GM19468 (cell line): ENCODE data around the gene CYP1A2.
"Not testable (repeated sequence)": the region's sequence is repeated elsewhere in the genome, so short reads cannot be mapped to it uniquely, and the experiment has no call there.

Experiments
- ATAC-seq: cut with Tn5 transposase; IDR thresholded peaks from one replicate; pipeline ENCODE4 v1.9.1; 2021; ENCODE audit warnings: mild to moderate bottlenecking, moderate library complexity, moderate number of reproducible peaks; ENCODE audit not compliant: unreplicated experiment; ENCODE audit errors: extremely low read depth

The CYP1A2 gene

DNA sequence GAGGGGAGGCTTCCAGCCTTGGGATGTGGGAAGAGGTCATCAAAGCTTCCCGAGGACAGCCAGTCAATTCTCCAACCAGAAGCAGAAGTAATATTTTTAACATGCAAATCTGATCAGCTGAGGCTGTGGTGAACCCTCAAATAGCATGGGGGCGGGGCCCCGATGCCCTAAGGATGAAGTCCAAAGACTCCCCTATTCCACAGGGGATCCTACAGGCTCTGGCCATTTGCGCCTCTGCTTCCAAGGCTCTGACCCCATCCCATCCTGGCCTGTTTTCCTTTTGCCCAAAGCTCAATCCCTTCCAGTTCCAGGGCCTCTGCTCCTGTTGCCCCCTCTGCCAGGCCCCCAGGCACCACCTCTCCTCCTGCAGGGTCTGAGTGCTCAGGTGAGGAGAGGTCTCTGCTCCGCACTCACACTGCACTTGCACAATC is 26.5 kb downstream of the CYP1A2 start:
- ATAC-seq: no peak

DNA sequence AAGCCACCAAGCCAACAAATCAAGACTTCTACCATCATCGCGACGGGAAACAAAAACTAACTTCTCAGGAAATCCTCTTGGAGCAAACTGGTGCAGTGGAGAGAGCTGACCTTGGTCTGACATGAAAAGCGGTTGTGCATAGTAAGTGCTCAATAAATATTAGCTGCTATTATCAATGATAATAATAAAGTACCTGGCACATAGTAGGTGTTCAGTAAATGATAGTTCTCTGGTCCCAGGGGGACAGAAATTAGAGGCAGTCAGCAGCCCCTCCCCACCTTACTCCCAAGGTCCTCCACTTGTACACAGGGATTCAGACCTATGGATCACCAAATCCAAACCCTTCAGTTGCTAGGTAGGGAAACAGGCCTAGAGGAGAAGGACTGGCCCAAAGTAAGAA is 27.2 kb downstream of the CYP1A2 start:
- ATAC-seq: no peak

- ATAC-seq: no peak
Observed at GRCh38 chr15:74776821-74777768, 28.4 kb downstream of the CYP1A2 start.

- ATAC-seq: no peak
Observed at GRCh38 chr15:74777769-74778598, 29.3 kb downstream of the CYP1A2 start.

DNA sequence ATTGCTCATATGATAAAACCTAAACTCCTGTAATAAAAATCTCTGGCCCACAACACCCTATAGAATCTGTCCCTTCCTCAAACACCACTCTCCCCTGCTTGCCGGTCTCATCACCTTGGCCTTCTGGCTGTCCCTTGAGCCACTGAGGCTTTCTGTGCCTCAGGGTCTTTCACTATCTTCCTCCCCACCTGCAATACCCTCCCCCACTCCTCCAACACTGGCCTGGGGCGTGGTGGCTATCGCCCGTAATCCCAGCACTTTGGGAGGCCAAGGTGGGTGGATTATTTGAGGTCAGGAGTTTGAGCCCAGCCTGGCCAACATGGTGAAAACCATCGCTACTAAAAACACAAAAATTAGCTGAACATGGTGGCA is 29.9 kb downstream of the CYP1A2 start:
- no peak for ATAC-seq

- no peak for ATAC-seq
Observed at GRCh38 chr15:74779162-74779648, 30.6 kb downstream of the CYP1A2 start.

DNA sequence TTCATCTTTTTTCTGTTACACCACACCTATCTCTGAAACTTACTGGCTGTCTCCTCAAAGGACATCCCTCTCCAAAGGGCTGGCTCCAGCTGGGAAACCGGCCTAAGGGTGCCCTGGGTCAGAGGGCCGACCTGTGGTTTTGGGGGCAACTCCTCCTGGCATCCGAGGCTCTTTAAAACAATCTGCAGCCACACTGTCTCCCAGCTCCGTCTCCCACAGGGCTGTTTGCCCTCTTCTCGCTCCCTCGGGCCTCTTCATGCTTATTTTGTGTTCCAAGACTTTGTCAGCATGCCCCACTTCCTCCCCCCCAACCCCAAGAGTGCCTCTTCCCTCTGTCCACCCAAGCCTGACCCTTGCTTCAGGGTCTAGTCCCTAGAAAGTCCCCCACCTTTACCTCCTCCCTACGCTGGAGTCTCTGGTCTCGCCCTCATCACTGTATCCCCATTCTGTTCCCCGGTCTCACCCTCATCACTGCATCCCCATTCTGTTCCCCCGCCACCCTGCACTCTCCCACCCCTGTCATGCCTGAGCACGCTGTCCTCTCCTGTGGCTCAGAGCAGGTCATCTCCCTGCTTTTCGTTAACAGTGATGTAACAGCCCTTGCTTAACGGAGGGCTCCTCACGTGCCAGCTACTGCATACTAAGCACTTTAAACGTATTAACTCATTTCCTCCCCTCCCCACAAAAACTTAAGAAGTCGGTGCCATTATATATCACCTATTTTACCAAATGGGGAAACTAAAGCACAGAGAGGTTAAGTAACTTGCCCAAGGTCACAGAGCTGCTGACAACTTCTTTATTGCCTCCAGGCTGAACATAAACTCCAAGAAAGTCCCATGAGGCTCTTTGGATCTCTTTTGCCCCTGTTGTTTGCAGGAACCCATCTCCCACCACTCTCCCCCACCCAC is 32.1 kb downstream of the CYP1A2 start:
- ATAC-seq: no peak

GRCh38 chr15:74781431-74782258 is 33.0 kb downstream of the CYP1A2 start, which contains the start of gene CSK:
TSS of gene CSK (plus strand) at chr15:74782080. CDS start at chr15:74798298, 16,218 bp downstream.
- peak; percentile 20 for ATAC-seq

DNA sequence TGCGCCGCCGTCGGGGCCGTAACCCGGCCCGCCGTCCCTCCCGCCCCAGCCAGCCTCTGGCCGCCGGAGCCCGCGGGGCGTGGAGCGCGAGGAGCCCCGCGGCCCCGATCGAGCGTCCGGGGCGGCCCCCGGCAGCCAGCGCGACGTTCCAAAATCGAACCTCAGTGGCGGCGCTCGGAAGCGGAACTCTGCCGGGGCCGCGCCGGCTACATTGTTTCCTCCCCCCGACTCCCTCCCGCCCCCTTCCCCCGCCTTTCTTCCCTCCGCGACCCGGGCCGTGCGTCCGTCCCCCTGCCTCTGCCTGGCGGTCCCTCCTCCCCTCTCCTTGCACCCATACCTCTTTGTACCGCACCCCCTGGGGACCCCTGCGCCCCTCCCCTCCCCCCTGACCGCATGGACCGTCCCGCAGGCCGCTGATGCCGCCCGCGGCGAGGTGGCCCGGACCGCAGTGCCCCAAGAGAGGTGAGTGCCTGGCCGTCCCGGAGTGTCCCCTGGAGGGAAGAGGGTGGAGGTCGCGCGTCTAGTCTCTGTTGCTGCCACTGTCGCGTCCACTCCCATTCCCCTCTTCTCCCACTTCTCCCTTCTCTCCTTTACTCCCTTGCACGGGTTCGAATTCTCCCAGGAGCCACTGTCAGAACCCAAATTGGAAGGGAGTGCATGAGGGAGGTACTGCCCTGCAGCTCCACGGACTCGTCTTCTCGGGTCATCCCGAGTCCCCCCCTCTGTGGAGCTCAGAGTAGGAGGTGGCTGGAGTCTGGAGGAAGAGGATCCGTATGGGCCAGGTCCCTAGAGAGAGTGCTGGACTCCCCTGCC is 33.8 kb downstream of the CYP1A2 start:
- peak; percentile 0 for ATAC-seq

GRCh38 chr15:74783072-74783807 is 34.6 kb downstream of the CYP1A2 start:
- ATAC-seq: no peak

DNA sequence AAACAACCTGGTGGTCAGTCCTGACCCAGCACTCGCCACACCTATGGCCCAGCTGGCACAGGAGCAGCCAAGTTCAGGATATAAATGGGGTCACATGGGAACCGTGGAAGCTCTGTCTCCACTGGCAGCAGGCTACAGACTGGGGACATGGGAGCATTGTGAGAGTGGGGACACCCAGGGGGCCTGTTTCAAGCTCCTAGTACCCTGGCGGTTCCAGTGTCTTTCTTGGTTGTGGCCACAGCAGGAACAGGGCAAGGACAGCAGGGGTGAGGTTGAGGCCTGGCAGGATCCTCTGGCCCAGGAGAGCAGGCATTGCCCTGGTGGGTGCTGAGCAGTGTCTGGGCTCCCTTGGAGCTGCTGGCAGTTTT is 35.1 kb downstream of the CYP1A2 start:
- no peak for ATAC-seq

- ATAC-seq: no peak
Observed at GRCh38 chr15:74784426-74785193, 36.0 kb downstream of the CYP1A2 start.

DNA sequence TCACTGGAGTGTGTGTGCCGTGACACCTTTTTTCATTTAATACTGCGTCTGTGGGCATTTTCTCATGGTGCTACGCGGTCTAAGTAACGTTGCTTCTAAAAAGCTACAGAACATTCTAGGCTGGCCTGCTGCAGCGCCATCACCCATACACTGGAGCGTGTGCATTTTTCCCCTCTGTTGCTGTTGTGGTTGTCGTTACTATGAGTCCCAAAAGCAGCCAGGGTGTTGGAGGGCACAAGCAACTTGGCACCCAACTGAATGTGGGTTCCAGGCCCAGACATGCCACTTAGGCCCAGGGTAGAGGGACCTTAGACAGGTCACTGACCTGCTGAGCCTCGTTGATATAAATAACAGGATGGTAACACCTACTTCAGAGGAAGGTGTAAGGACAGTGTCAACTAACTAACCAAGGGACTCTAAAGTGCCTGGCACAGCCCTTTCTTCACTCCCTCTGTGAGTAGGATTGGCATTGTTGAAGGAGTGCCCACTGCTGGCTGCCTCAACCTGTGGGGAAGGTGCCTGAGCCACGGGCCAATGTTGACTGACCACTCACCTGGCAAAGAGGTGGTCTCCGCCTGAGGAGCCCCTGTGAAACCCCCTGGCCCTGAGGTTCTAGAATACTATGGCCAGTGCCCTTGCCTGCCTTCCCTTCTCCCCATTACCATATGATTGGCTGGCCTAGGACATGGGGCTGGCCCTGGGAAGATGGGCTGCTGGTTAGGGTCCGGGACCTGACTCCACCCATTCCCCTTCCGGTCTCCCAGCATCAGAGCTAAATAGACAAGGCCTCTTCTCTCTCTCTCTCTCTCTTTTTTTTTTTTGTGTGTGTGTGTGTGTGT is 36.8 kb downstream of the CYP1A2 start:
- ATAC-seq: no peak

GRCh38 chr15:74786081-74786480 is 37.4 kb downstream of the CYP1A2 start:
- not testable (repeated sequence) for ATAC-seq

GRCh38 chr15:74786551-74787165 is 38.0 kb downstream of the CYP1A2 start:
- ATAC-seq: no peak
